Heart left ventricle (tissue), 16 donors: ENCODE data around the gene UGT1A9. TPM values are rescaled to one million over a fixed set of nuclear protein-coding genes. Genes with fewer than 3 reads are reported as not detected.
A peak's percentile ranks its signal among the peaks of the same experiment; 100 is the strongest.

Source experiments
- ATAC-seq, 4 donors: fragments of 200-7000 bp; cut with Tn5 transposase; one replicate each; pipeline ENCODE4 v1.9.1; 2020 to 2022; ENCODE audit warnings: moderate library complexity in 4 of 4, mild to moderate bottlenecking in 3 of 4, moderate number of reproducible peaks in 1 of 4
- DNase-seq, 5 donors: peaks; one replicate each; pipeline ENCODE4 v3.0.0-alpha.2; 2020
- H3K27ac ChIP-seq, 12 donors: fragments of 200-600 bp; sonication (generic) in 4 of 12; one replicate each; pipeline versions ENCODE4 v1.5.0 to v1.8.0; 2016 to 2022; ENCODE audit warnings: mild to moderate bottlenecking in 2 of 12
- H3K27me3 ChIP-seq, 9 donors: fragments of 200-600 bp; sonication (generic) in 2 of 9; one replicate each; pipeline versions ENCODE4 v1.5.1 to v1.8.0; 2016 to 2022; ENCODE audit warnings: mild to moderate bottlenecking in 3 of 9
- H3K36me3 ChIP-seq, 9 donors: fragments of 200-600 bp; sonication (generic) in 2 of 9; one replicate each; pipeline versions ENCODE4 v1.5.0 to v1.8.0; 2018 to 2022; ENCODE audit warnings: mild to moderate bottlenecking in 2 of 9
- H3K4me1 ChIP-seq, 12 donors: fragments of 200-600 bp; sonication (generic) in 4 of 12; one replicate each; pipeline versions ENCODE4 v1.5.0 to v1.8.0; 2016 to 2022; ENCODE audit warnings: mild to moderate bottlenecking in 3 of 12
- H3K4me3 ChIP-seq, 12 donors: fragments of 200-600 bp; sonication (generic) in 4 of 12; one replicate each; pipeline versions ENCODE4 v1.5.0 to v1.8.0; 2017 to 2022; ENCODE audit warnings: mild to moderate bottlenecking in 9 of 12, moderate library complexity in 4 of 12
- H3K9me3 ChIP-seq, 12 donors: fragments of 200-600 bp; sonication (generic) in 4 of 12; one replicate each; pipeline versions ENCODE4 v1.5.0 to v1.8.0; 2016 to 2022; ENCODE audit warnings: mild to moderate bottlenecking in 1 of 12
- POLR2A ChIP-seq, 2 donors: fragments of 450-650 bp; IDR thresholded peaks; one replicate each; pipeline ENCODE4 v1.6.1; 2017; ENCODE audit warnings: antibody characterized with exemption in 2 of 2, mild to moderate bottlenecking in 2 of 2, moderate library complexity in 2 of 2
- WGBS, 4 donors: extraction: QIAGEN DNeasy Blood & Tissue Kit in 2 of 4; methylation state at CpG; one replicate each; pipeline versions ENCODE4 v1.1.5 to v1.1.7; 2013 to 2018; 5-methylcytosine and 5-hydroxymethylcytosine counted together
- intact Hi-C, 10 donors: fragments of 100-400 bp; cut with DNase I; formaldehyde crosslinking; loops; one replicate each; pipeline versions ENCODE4 v1.11.1 to v1.14.2; 2022
- polyA plus RNA-seq, 2 donors: library from polyadenylated mRNA; stranded (reverse); fragments of 200-250 nt; gene quantifications; one replicate each; pipeline ENCODE4 v1.2.3, GENCODE V29; 2013
- total RNA-seq, 9 donors: library from RNA; depleted of rRNA in 2 of 9; stranded (reverse); fragments of >200 nt in 2 of 9; fragmentation: NEBNext Ultra II Directional in 3 of 9; extraction: Animal tissue kit (Norgen Biotek cat#: 25700) in 3 of 9; gene quantifications; one replicate each; pipeline versions ENCODE4 v1.1.0 to v1.2.4, GENCODE V29; 2016 to 2023
- TF ChIP-seq, protein P1 (sequence below), 12 donors: fragments of 200-600 bp; sonication (generic) in 4 of 12; IDR thresholded peaks; one replicate each; pipeline versions ENCODE4 v1.5.0 to v1.8.0; 2018 to 2022; ENCODE audit warnings: antibody characterized with exemption in 12 of 12, mild to moderate bottlenecking in 5 of 12
- donor health status: ischemic (EF 13 %, LVEDD 7.1; RV severe dilation, severe dysfunction).
- donor health status: healthy with polysubstance abuse.
- donor health status: DM: no; HTN: yes; CAD: no.
- donor health status: DM: no; HTN: no; CAD: no.
- donor health status: ischemic (EF 25% LVEDD 6.9; RV normal size, moderate dysfunction).
- donor health status: ischemic (EF 25% LVEDD 5.7; RV mildly dilated, moderate dysfunction).
- donor health status: healthy.
- donor health status: DM: yes; HTN: yes; CAD: no.
- donor health status: ischemic (EF 35%, LVEDD 5.7; RV mildly dilated, moderate dysfunction).
- donor health status: nonischemic (EF 11% LVEDD 7.7; RV severe dilation, severe dysfunction).
- donor health status: DM: yes; HTN: yes; CAD: no.
- donor health status: PGD.
- donor health status: ischemic (EF 29% LVEDD 5.4; RV normal size, mild dysfunction).
- donor health status: nonischemic (EF 23%, LVEDD 6.1; RV moderate dilation, normal function).

Gene UGT1A9
- total and polyA plus RNA-seq, 11 donors = not detected

DNA sequence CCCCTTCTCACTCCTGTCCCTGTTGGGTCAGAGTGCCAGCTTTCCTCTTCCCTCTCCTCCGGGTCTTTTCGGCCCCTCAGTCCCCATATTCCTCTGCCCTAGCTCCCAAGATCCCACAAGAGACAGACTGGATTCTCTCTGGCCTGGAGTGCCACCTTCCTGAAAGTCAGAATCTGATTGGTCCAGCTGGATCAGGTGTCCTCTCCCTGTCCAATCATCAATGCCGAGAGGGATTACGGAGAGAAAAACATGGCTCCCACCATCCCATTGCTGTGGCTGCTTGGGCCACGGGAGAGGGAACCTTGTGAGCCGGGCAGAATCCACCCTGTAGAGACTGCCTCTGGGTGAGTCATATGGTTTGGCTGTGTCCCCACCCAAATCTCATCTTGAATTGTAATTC, 103.7 kb downstream of the UGT1A9 start:
- DNase-seq = no peak
- Histone ChIP-seq H3K36me3 (no peaks in the 10 kb centered on the region), H3K4me1 (no peaks in the 10 kb centered on the region), H3K4me3 (no peak overlapping the region), H3K27me3 (peaks cover 0 to 6% (median 0%) of the 10 kb centered on the region in 9 donors), H3K9me3 (peaks cover 0 to 6% (median 0%) of the 10 kb centered on the region in 12 donors), H3K27ac (no peak overlapping the region)
- intact Hi-C loops = no loop called here
- no peak for ATAC-seq
- 86 to 96% (median 90%) methylated on average over 6 of the region's 6 CpGs for WGBS, 4 donors
- no peak for TF ChIP-seq POLR2A (IDR thresholded peaks at IDR 0.05)
- TF ChIP-seq, protein P1, sequence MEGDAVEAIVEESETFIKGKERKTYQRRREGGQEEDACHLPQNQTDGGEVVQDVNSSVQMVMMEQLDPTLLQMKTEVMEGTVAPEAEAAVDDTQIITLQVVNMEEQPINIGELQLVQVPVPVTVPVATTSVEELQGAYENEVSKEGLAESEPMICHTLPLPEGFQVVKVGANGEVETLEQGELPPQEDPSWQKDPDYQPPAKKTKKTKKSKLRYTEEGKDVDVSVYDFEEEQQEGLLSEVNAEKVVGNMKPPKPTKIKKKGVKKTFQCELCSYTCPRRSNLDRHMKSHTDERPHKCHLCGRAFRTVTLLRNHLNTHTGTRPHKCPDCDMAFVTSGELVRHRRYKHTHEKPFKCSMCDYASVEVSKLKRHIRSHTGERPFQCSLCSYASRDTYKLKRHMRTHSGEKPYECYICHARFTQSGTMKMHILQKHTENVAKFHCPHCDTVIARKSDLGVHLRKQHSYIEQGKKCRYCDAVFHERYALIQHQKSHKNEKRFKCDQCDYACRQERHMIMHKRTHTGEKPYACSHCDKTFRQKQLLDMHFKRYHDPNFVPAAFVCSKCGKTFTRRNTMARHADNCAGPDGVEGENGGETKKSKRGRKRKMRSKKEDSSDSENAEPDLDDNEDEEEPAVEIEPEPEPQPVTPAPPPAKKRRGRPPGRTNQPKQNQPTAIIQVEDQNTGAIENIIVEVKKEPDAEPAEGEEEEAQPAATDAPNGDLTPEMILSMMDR (IDR thresholded peaks at IDR 0.05) = no peak

DNA sequence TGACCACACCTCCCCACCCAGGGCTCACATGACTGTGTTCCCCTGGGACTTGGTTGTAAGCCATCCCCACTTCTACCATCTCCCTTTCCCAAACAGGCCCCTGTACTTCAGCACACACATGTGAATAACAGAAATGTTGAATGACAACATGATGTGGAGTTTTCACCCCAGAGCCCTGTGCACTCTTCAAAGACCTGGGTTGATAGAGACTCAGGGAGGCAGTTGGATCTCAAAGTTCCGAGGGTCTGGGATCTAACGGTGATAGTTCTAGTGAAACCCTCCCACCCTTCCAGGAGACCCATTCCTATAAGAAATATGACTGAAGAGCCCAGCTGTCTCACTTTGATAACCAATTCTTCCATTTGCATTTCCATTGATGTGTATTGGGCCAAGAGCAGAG, 106.3 kb downstream of the UGT1A9 start, which contains the start of gene MROH2A:
MROH2A (plus strand) TSS at position 301 of the 400 bp plus-strand sequence. CDS start 1,029 bp downstream, outside the sequence.
- H3K27ac ChIP-seq = no peak within 1 kb of the TSS
- DNase-seq (no peak), ATAC-seq (no peak)
- peaks cover 0 to 6% (median 0%) of the 10 kb centered on the region in 9 donors for H3K27me3 ChIP-seq
- no peaks in the 10 kb centered on the region for H3K4me1 ChIP-seq
- intact Hi-C loops = no loop called here
- no peaks in the 10 kb centered on the region for H3K36me3 ChIP-seq
- H3K4me3 ChIP-seq = no peak within 1 kb of the TSS
- no peak for TF ChIP-seq POLR2A (IDR thresholded peaks at IDR 0.05)
- TF ChIP-seq, protein P1 (IDR thresholded peaks at IDR 0.05) = no peak
- 71 to 96% (median 81%) methylated on average over 2 of the region's 2 CpGs for WGBS, 4 donors
- H3K9me3 ChIP-seq = peaks cover 0 to 10% (median 0%) of the 10 kb centered on the region in 12 donors

DNA sequence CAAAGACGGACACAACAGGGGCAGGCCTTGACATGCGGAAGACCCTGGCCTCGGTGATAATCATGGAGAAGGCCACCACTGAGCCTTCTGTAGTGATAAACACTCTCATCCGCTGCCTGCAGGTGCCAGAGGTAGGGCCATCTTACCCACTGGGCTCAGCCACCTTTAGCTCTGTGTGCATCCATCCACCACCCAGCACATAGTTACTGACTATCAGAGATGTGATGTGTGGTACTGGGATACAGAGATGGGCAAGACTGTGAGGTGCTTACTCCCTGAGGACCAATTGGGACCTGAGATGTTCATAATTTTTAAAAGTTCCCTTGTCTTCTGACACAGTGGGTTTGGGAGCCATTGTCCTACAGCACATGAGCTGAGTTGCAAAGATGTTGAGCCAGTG, 108.0 kb downstream of the UGT1A9 start:
- ATAC-seq (peak in 1 of 4 donors; percentile 31), DNase-seq (no peak)
- no peaks in the 10 kb centered on the region for H3K4me1 ChIP-seq
- no peak overlapping the region for H3K27ac ChIP-seq
- H3K4me3 ChIP-seq = no peak overlapping the region
- no peaks in the 10 kb centered on the region for H3K36me3 ChIP-seq
- H3K9me3 ChIP-seq = peaks cover 0 to 10% (median 0%) of the 10 kb centered on the region in 12 donors
- peaks cover 0 to 6% (median 0%) of the 10 kb centered on the region in 9 donors for H3K27me3 ChIP-seq
- no peak for TF ChIP-seq POLR2A (IDR thresholded peaks at IDR 0.05)
- TF ChIP-seq, protein P1 (IDR thresholded peaks at IDR 0.05) = no peak
- intact Hi-C loops = no loop called here
- WGBS, 4 donors = 84 to 92% (median 86%) methylated on average over 2 to 4 of the region's 4 CpGs

DNA sequence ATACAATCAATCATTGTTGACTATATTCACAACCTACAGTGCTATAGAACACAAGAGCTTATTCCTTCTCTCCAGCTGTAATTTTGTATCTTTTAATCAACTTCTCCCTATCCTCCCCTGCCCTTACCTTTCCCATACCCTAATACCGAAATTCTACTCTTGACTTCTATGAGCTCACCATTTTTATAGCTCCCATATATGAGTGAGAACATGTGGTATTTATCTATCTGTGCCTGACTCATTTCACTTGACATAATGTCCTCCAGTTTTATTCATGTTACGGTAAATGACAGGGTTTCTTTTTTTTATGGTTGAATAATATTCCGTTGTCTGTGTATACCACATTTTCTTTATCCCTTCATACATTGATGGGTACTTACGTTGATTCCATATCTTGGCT, 109.1 kb downstream of the UGT1A9 start:
- no peak for TF ChIP-seq POLR2A (IDR thresholded peaks at IDR 0.05)
- TF ChIP-seq, protein P1 (IDR thresholded peaks at IDR 0.05) = no peak
- 80 to 85% (median 85%) methylated on average over 4 of the region's 4 CpGs for WGBS, 4 donors
- peaks cover 0 to 8% (median 0%) of the 10 kb centered on the region in 12 donors for H3K9me3 ChIP-seq
- peaks cover 0 to 7% (median 0%) of the 10 kb centered on the region in 9 donors for H3K27me3 ChIP-seq
- no peak for ATAC-seq
- no peak overlapping the region for H3K4me3 ChIP-seq
- no peak for DNase-seq
- H3K27ac ChIP-seq = no peak overlapping the region
- intact Hi-C loops = no loop called here
- H3K4me1 ChIP-seq = no peaks in the 10 kb centered on the region
- no peaks in the 10 kb centered on the region for H3K36me3 ChIP-seq
